ENCODE measurements around the gene CIDEB.

CIDEB gene

DNA sequence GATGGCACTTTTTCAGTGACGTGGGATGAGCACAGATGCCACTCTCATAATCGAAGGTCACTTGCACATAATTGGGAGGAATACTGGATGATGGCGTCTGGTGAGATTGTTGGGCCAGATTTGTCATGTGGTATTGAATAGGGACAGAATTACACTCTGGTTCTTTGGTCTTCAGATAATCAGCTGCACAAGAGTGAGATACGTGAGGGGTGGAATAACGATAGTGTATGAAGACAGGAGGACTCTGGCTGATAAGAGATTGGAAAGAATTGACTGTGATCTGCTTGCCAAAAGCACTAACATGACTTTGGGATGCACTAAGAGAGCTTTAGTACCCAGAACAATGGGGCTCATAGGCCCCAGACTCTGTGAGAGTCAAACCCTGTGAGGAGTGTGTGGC, 29.4 kb downstream of the CIDEB start:
- TF ChIP-seq, protein P1, sequence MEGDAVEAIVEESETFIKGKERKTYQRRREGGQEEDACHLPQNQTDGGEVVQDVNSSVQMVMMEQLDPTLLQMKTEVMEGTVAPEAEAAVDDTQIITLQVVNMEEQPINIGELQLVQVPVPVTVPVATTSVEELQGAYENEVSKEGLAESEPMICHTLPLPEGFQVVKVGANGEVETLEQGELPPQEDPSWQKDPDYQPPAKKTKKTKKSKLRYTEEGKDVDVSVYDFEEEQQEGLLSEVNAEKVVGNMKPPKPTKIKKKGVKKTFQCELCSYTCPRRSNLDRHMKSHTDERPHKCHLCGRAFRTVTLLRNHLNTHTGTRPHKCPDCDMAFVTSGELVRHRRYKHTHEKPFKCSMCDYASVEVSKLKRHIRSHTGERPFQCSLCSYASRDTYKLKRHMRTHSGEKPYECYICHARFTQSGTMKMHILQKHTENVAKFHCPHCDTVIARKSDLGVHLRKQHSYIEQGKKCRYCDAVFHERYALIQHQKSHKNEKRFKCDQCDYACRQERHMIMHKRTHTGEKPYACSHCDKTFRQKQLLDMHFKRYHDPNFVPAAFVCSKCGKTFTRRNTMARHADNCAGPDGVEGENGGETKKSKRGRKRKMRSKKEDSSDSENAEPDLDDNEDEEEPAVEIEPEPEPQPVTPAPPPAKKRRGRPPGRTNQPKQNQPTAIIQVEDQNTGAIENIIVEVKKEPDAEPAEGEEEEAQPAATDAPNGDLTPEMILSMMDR (IDR thresholded peaks at IDR 0.05; ENCODE audit: control insufficient read depth, insufficient read depth, low read depth, low read length, missing control alignments): no peak
- no peak overlapping the region for H3K4me3 ChIP-seq (ENCODE audit: control insufficient read depth, low read depth, low read length)
- DNase-seq (ENCODE audit: low read depth): no peak

DNA sequence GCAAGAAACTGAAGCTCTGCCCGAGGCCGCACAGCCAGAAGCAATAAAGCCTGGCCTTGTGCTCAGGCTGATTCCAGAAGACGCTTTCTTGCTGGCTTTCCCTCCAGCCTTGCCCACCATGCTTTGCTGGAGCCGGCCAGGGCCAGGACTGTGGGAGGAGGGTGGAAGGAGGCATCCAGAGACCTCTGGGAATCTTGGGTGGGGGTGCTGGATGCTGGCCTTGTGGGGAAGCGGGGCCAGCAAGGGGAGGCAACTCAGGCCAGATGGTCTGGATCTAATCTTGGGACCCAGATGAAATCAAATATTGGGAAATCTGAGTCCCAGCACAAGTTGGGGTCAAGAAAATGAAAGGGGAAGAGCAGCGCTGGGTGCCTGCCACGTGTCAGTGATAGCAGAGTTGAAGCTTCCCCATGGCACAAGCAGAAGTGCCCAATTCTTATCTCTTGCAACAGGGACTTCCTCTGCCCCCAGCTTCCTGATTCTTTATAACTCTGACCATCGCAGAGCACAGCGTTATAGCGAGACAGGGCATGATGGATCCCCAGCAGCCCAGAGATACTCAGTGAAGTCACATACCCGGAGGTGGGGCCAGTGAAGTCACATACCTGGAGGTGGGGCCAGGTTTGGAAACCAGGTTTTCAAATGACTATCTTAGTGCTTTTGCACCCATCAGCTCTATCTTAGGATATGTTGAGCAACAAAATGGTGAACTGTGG, 30.0 kb downstream of the CIDEB start:
- TF ChIP-seq, protein P1 (IDR thresholded peaks at IDR 0.05; ENCODE audit: control insufficient read depth, insufficient read depth, low read depth, low read length, missing control alignments): no peak
- DNase-seq (ENCODE audit: low read depth): no peak

DNA sequence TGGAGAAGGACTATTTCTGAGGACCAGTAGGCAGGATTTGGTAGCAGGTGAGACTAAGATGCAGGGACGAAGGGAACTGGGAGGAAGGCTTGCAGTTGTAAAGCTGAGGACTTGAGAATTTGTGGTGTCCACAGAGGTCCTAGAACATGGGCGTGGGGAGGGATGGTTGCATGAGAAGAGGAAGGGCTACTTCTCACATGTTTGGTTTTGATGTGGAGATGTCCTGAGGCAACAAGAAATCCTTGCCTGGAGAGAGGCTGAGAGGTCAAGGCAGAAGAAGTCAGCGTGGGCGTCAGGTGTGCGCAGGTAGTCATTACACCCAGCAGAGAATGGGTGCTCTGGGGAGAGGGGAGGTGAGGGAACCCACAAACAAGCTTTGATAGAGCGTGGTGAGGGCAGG, 30.7 kb downstream of the CIDEB start:
- no peak overlapping the region for H3K4me3 ChIP-seq (ENCODE audit: control insufficient read depth, low read depth, low read length)
- TF ChIP-seq, protein P1 (IDR thresholded peaks at IDR 0.05; ENCODE audit: control insufficient read depth, insufficient read depth, low read depth, low read length, missing control alignments): no peak
- DNase-seq (ENCODE audit: low read depth): no peak

More for the DNA sequence above, 30.0 kb downstream of the CIDEB start:
- no peak overlapping the region for H3K4me3 ChIP-seq (ENCODE audit: control insufficient read depth, low read depth, low read length)

DNA sequence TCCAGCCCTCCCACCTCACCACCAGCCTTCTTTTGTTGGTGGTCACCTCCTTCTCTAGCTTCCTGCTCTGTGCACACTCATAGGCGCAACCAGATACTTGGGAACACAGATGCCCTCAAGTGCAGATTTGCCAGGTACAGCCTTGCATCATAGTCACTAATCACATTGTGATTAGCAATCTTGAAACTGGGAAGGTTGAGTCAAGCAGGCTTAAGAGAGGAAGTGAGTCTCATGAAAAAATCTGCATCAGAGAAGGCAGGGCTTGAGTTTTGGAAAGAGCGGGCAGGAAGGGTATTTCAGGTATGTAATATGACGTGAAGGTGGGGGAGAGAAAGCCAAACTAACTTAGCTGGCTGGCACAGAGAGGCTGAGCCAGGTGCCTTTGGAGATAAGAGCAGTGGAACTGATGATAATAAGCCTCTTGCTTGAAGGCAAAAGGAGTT, 33.7 kb downstream of the CIDEB start:
- TF ChIP-seq, protein P1 (IDR thresholded peaks at IDR 0.05; ENCODE audit: control insufficient read depth, insufficient read depth, low read depth, low read length, missing control alignments): no peak
- no peak overlapping the region for H3K4me3 ChIP-seq (ENCODE audit: control insufficient read depth, low read depth, low read length)
- no peak for DNase-seq (ENCODE audit: low read depth)

DNA sequence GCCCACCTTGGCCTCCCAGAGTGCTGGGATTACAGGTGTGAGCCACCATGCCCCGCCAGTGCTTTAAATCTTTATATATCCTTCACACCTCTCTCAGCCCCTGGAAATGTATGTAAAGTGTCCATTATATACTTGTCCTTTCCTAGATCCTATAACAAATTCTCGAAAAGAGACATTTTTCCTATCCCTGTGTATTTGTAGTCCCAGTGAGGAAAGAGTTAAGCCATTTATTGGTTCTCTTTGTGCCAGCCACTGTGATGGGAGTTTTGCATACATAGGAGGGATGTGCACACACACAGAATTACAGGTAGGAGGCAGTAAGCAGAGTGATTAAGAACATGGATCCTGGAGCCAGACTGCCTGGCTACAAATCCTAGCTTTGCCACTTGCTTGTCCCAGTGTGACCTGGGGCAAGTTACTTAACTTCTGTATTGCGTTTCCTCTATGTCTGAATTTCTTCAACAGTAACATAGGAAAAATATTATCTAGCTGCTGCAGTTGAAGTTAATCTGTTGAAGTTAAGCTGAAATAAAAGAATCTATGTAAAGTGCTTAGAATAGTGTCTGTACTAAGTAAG, 34.3 kb downstream of the CIDEB start:
- TF ChIP-seq, protein P1 (IDR thresholded peaks at IDR 0.05; ENCODE audit: control insufficient read depth, insufficient read depth, low read depth, low read length, missing control alignments): no peak
- H3K4me3 ChIP-seq (ENCODE audit: control insufficient read depth, low read depth, low read length): no peak overlapping the region
- no peak for DNase-seq (ENCODE audit: low read depth)

DNA sequence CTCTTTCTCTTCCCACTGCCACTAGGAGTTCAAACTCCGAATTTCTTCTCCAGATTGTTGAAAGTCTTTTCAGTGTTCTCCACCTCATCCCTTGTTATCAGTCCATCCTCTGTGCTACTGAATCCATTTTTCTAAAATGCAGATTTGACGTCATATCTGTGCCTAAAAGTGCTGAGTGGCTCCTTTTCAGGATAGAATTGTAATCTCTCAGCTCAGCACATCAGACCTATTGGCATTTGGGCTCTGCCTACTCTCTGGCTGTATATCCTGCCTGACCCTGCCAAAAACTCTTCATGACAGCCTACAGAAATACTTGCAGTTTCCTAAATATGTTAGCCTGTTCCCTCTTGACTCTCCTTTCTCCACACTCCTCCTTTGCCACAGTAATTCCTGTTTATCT, 35.3 kb downstream of the CIDEB start:
- H3K4me3 ChIP-seq (ENCODE audit: control insufficient read depth, low read depth, low read length): no peak overlapping the region
- TF ChIP-seq, protein P1 (IDR thresholded peaks at IDR 0.05; ENCODE audit: control insufficient read depth, insufficient read depth, low read depth, low read length, missing control alignments): no peak

More for the DNA sequence above, 35.3 kb downstream of the CIDEB start:
- no peak for DNase-seq (ENCODE audit: low read depth)
